GM23338 (cell line): ENCODE measurements around the gene LRCH3. TPM values are rescaled to one million over a fixed set of nuclear protein-coding genes. Genes with fewer than 3 reads are reported as not detected.
A peak's percentile ranks its signal among the peaks of the same experiment; 100 is the strongest.

ENCODE experiments used
- ATAC-seq: fragments of 200-7000 bp; cut with Tn5 transposase; 3 replicates; pipeline ENCODE4 v1.9.1; 2020
- DNase-seq: peaks from one replicate; pipeline ENCODE4 v3.0.0-alpha.2; 2015; ENCODE audit warnings: low spot score
- H2AFZ ChIP-seq: fragments of 200-600 bp; sonication (generic); 2 replicates; pipeline ENCODE4 v1.8.0; 2016; ENCODE audit warnings: antibody characterized with exemption, mild to moderate bottlenecking, moderate library complexity
- H3F3A ChIP-seq: fragments of 200-600 bp; sonication (generic); replicated peaks from 2 replicates; pipeline ENCODE4 v1.8.0; 2017; ENCODE audit warnings: antibody characterized with exemption, mixed run types, low read depth
- H3K27ac ChIP-seq: fragments of 200-600 bp; sonication (generic); 2 replicates; pipeline ENCODE4 v1.6.1; 2016; ENCODE audit warnings: low read depth
- H3K27me3 ChIP-seq: fragments of 200-600 bp; sonication (generic); 2 replicates; pipeline ENCODE4 v1.8.0; 2016; ENCODE audit warnings: mild to moderate bottlenecking, mixed run types, moderate library complexity; ENCODE audit not compliant: insufficient read depth
- H3K36me3 ChIP-seq: fragments of 200-600 bp; sonication (generic); 2 replicates; pipeline ENCODE4 v1.8.0; 2016; ENCODE audit warnings: mild to moderate bottlenecking; ENCODE audit not compliant: insufficient read depth
- H3K4me1 ChIP-seq: fragments of 200-600 bp; sonication (generic); 2 replicates; pipeline ENCODE4 v1.8.0; 2016; ENCODE audit warnings: mild to moderate bottlenecking, moderate library complexity; ENCODE audit not compliant: insufficient read depth
- H3K4me2 ChIP-seq: fragments of 200-600 bp; sonication (generic); 2 replicates; pipeline ENCODE4 v1.7.1; 2017; ENCODE audit warnings: mixed run types
- H3K4me3 ChIP-seq: fragments of 200-600 bp; sonication (generic); 2 replicates; pipeline ENCODE4 v1.6.1; 2016; ENCODE audit warnings: mixed run types
- H3K79me2 ChIP-seq: fragments of 200-600 bp; sonication (generic); replicated peaks from 2 replicates; pipeline ENCODE4 v1.8.0; 2017; ENCODE audit warnings: mild to moderate bottlenecking; ENCODE audit not compliant: insufficient read depth
- H3K9me2 ChIP-seq: fragments of 200-600 bp; sonication (generic); 2 replicates; pipeline ENCODE4 v1.8.0; 2017; ENCODE audit not compliant: insufficient read depth
- H4K20me1 ChIP-seq: fragments of 200-600 bp; sonication (generic); replicated peaks from 2 replicates; pipeline ENCODE4 v1.8.0; 2017; ENCODE audit warnings: mild to moderate bottlenecking; ENCODE audit not compliant: insufficient read depth
- H3K27ac Mint-ChIP-seq: 2 replicates; pipeline ENCODE4 v1.8.0; 2020; ENCODE audit warnings: inconsistent platforms, mild to moderate bottlenecking, moderate library complexity, mixed read lengths
- H3K27me3 Mint-ChIP-seq: 3 replicates; pipeline ENCODE4 v1.8.0; 2022; ENCODE audit warnings: low read depth, mild to moderate bottlenecking, moderate library complexity, mixed read lengths, inconsistent platforms; ENCODE audit not compliant: insufficient read depth, poor library complexity
- H3K36me3 Mint-ChIP-seq: 3 replicates; pipeline ENCODE4 v1.8.0; 2021; ENCODE audit warnings: low read depth, mild to moderate bottlenecking, inconsistent platforms, moderate library complexity, mixed read lengths
- H3K4me1 Mint-ChIP-seq: 3 replicates; pipeline ENCODE4 v1.8.0; 2020; ENCODE audit warnings: mild to moderate bottlenecking, inconsistent platforms, mixed read lengths
- H3K4me3 Mint-ChIP-seq: 3 replicates; pipeline ENCODE4 v1.8.0; 2021; ENCODE audit warnings: moderate library complexity, mild to moderate bottlenecking, inconsistent platforms, mixed read lengths
- H3K9me3 Mint-ChIP-seq: 3 replicates; pipeline ENCODE4 v1.8.0; 2020; ENCODE audit warnings: moderate library complexity, mild to moderate bottlenecking, inconsistent platforms, mixed read lengths
- CTCF ChIP-seq, 2 experiments: fragments of 200-600 bp in 1 of 2; sonication (generic) in 1 of 2; conservative IDR thresholded peaks; 2 replicates each; pipeline versions ENCODE4 v1.5.1 to v1.6.1; 2016 to 2017; ENCODE audit warnings: antibody characterized with exemption in 2 of 2, low read depth in 2 of 2, mild to moderate bottlenecking in 2 of 2, moderate library complexity in 1 of 2
- EZH2 ChIP-seq: fragments of 200-600 bp; sonication (generic); IDR thresholded peaks from one replicate; pipeline ENCODE4 v1.8.0; 2017; ENCODE audit warnings: antibody characterized with exemption, mild to moderate bottlenecking, low read depth; ENCODE audit not compliant: unreplicated experiment
- EZH2phosphoT487 ChIP-seq: fragments of 200-600 bp; sonication (generic); IDR thresholded peaks from one replicate; pipeline ENCODE4 v1.8.1; 2018; ENCODE audit warnings: antibody characterized with exemption; ENCODE audit not compliant: unreplicated experiment
- NANOG ChIP-seq: IDR thresholded peaks from 2 replicates; pipeline ENCODE4 v1.6.1; 2016; ENCODE audit warnings: antibody characterized with exemption, borderline replicate concordance
- POLR2AphosphoS5 ChIP-seq: IDR thresholded peaks from 2 replicates; pipeline ENCODE4 v1.6.1; 2016; ENCODE audit warnings: antibody characterized with exemption, low read depth
- REST ChIP-seq: IDR thresholded peaks from one replicate; pipeline ENCODE4 v1.6.1; 2018; ENCODE audit warnings: antibody characterized with exemption; ENCODE audit not compliant: unreplicated experiment
- STAT1 ChIP-seq: IDR thresholded peaks from one replicate; pipeline ENCODE4 v1.6.1; 2016; ENCODE audit warnings: antibody characterized with exemption; ENCODE audit not compliant: unreplicated experiment
- ZNF114 ChIP-seq: fragments of 250-450 bp; sonication (Bioruptor Pico); IDR thresholded peaks from 2 replicates; pipeline ENCODE4 v1.5.0; 2020; ENCODE audit warnings: mild to moderate bottlenecking, moderate library complexity
- ZNF331 ChIP-seq: fragments of 250-450 bp; sonication (Bioruptor Pico); IDR thresholded peaks from 2 replicates; pipeline ENCODE4 v1.5.0; 2020; ENCODE audit warnings: low read depth, mild to moderate bottlenecking, moderate library complexity
- ZNF462 ChIP-seq: fragments of 250-450 bp; sonication (Bioruptor Pico); IDR thresholded peaks from 2 replicates; pipeline ENCODE4 v1.5.0; 2020; ENCODE audit warnings: mild to moderate bottlenecking, moderate library complexity
- polyA plus RNA-seq: library from polyadenylated mRNA; unstranded; fragments of >200 nt; fragmentation: Nextera tagmentation; extraction: Ambion mirVana; gene quantifications from 2 replicates; pipeline ENCODE4 v1.2.1, GENCODE V29; 2016
- total RNA-seq: library from RNA; depleted of rRNA; stranded (reverse); fragments of >200 nt; shearing (Covaris generic); gene quantifications from 2 replicates; pipeline ENCODE4 v1.2.3, GENCODE V29; 2014

The LRCH3 gene
- total and polyA plus RNA-seq, 2 experiments from 2014 or later, result 22.9 to 60.0 TPM

- Mint-ChIP-seq H3K27me3 (peaks cover 4% of the 10 kb centered on the region), H3K27ac (peak overlapping the region; percentile 71), H3K36me3 (peaks cover 42% of the 10 kb centered on the region), H3K4me1 (peaks cover 66% of the 10 kb centered on the region), H3K4me3 (peak overlapping the region; percentile 33), H3K9me3 (no peaks in the 10 kb centered on the region; the same call in 2 of the 3 replicates)
- no peaks in the 10 kb centered on the region for H3K27me3 ChIP-seq
- no peaks in the 10 kb centered on the region for H3K9me2 ChIP-seq
- peak overlapping the region; percentile 28 for H3K4me2 ChIP-seq
- ATAC-seq (peak; percentile 73), DNase-seq (peak; percentile 70)
- H3K27ac ChIP-seq, result peak overlapping the region; percentile 79
- no peak overlapping the region for H3K4me3 ChIP-seq
- no peak for TF ChIP-seq CTCF (conservative IDR thresholded peaks at IDR 0.05; ENCODE audit: low read depth in 2 of 2)
- no peak for TF ChIP-seq NANOG
- TF ChIP-seq ZNF331 (CRISPR knock-in tag), result no peak
- TF ChIP-seq REST, result no peak
- no peak for TF ChIP-seq POLR2AphosphoS5
- peaks cover 42% of the 10 kb centered on the region for H3K4me1 ChIP-seq
- no peak overlapping the region for H2AFZ ChIP-seq
- no peaks in the 10 kb centered on the region for H4K20me1 ChIP-seq
- no peaks in the 10 kb centered on the region for H3K36me3 ChIP-seq
- H3F3A ChIP-seq, result no peaks in the 10 kb centered on the region
- no peaks in the 10 kb centered on the region for H3K79me2 ChIP-seq
These were observed 67.5 kb downstream of the LRCH3 start for GRCh38 chr3:197858598-197858997.

- peak overlapping the region; percentile 87 for H3K27ac Mint-ChIP-seq
- Histone ChIP-seq H3K9me2 (no peaks in the 10 kb centered on the region), H4K20me1 (no peaks in the 10 kb centered on the region), H3K4me1 (peaks cover 17% of the 10 kb centered on the region), H3K36me3 (peaks cover 3% of the 10 kb centered on the region; the same call in 1 of the 2 replicates), H2AFZ (no peak overlapping the region), H3K4me2 (peak overlapping the region; percentile 6; the same call in 1 of the 2 replicates), H3K4me3 (no peak overlapping the region), H3K27ac (peak overlapping the region; percentile 63), H3F3A (peaks cover 6% of the 10 kb centered on the region; the same call in 1 of the 2 replicates), H3K27me3 (no peaks in the 10 kb centered on the region), H3K79me2 (no peaks in the 10 kb centered on the region)
- H3K27me3 Mint-ChIP-seq, result peaks cover 10% of the 10 kb centered on the region
- H3K4me3 Mint-ChIP-seq, result no peak overlapping the region
- peak; percentile 52; the same call in 2 of the 3 replicates for ATAC-seq
- H3K36me3 Mint-ChIP-seq, result peaks cover 35% of the 10 kb centered on the region
- peaks cover 15% of the 10 kb centered on the region for H3K4me1 Mint-ChIP-seq
- peak; percentile 41 for DNase-seq
- H3K9me3 Mint-ChIP-seq, result no peaks in the 10 kb centered on the region
- TF ChIP-seq ZNF331 (CRISPR knock-in tag), result no peak
- TF ChIP-seq STAT1, result no peak
- no peak for TF ChIP-seq ZNF114
- no peak for TF ChIP-seq EZH2phosphoT487
- TF ChIP-seq POLR2AphosphoS5, result no peak
- no peak for TF ChIP-seq ZNF462 (CRISPR knock-in tag)
- no peak for TF ChIP-seq EZH2
These were observed 75.0 kb downstream of the LRCH3 start for GRCh38 chr3:197866035-197866434.
